Astrocyte (in vitro differentiated cells and primary cell): Measurements from ENCODE around the gene HTR4.

ENCODE experiments used
- CTCF ChIP-seq: IDR thresholded peaks from 2 replicates; pipeline ENCODE4 v1.5.1; 2011; ENCODE audit warnings: low read depth, mild to moderate bottlenecking, inconsistent platforms, low read length, moderate library complexity; ENCODE audit not compliant: insufficient read depth
- EZH2 ChIP-seq: IDR thresholded peaks from 2 replicates; pipeline ENCODE4 v1.6.1; 2012; ENCODE audit warnings: mild to moderate bottlenecking, low read length, inconsistent platforms; ENCODE audit not compliant: insufficient read depth

GRCh38 chr5:148625250-148625649 is 29.1 kb downstream of the HTR4 start:
- TF ChIP-seq CTCF (no peak), EZH2 (no peak)
